ENCODE results near the gene DOCK2.

DOCK2 gene

DNA sequence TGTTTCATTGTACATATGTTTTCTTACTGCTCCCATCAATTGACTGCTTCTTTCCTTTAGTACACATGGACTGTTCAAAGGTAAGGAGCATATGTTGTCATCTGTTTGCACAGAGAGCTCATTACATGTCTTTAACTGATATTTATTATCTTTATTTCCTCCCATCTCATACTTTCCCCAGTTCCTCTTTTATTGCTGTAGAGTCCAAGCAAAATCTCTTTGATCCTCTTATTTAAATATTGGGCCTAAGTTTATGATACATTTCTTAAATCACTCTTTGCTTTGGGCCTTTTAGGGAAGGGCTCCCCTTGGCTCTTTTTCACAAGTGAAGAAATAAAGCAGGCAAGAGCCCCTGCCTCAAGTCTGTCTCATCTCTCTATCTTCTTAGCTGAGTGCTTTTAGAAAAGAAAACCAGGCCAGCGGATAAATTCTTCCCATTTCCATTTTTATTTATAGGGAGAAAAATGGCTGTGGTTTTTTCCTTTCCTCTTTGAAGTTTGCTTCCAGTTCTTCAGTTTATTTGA, 152.4 kb downstream of the DOCK2 start:
- H3K27me3 ChIP-seq (ENCODE audit: control insufficient read depth in 1 of 2, insufficient read depth in 2 of 2, low read length in 2 of 2), result no peaks in the 10 kb centered on the region
- H3K4me3 ChIP-seq (ENCODE audit: low read length in 2 of 2), result no peak overlapping the region
- H3K36me3 ChIP-seq (ENCODE audit: control insufficient read depth in 2 of 2, insufficient read depth in 2 of 2, low read length in 2 of 2), result no peaks in the 10 kb centered on the region
- no peak overlapping the region for H3K27ac ChIP-seq (ENCODE audit: low read length)
- no peaks in the 10 kb centered on the region for H3K9me3 ChIP-seq (ENCODE audit: control insufficient read depth in 2 of 2, low read length in 2 of 2)
- H3K4me1 ChIP-seq (ENCODE audit: control insufficient read depth, insufficient read depth, low read length), result no peaks in the 10 kb centered on the region
- H3K9ac ChIP-seq (ENCODE audit: low read length in 2 of 2), result no peak overlapping the region

DNA sequence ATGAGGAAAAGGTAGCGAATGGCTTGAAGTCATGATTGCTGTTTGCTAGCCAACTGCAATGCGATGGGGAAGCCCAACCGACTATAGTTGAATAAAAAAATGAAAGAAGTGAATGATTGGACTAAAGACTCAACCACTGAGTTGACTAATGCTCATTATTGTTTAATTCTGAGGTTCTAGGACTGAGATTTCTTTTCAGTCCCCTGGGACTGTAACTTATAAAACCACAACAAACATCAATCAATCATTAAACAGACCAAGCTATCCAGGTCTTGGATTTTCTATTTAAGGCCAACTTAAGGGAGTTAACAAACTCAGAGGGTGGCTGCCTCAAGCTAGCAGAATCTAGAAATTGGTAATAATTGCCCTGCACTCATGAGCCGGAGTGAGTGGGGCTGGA, 154.2 kb downstream of the DOCK2 start:
- H3K4me3 ChIP-seq (ENCODE audit: low read length in 2 of 2), result no peak overlapping the region
- H3K9ac ChIP-seq (ENCODE audit: low read length in 2 of 2), result no peak overlapping the region
- H3K9me3 ChIP-seq (ENCODE audit: control insufficient read depth in 2 of 2, low read length in 2 of 2), result no peaks in the 10 kb centered on the region
- H3K27ac ChIP-seq (ENCODE audit: low read length), result no peak overlapping the region
- H3K27me3 ChIP-seq (ENCODE audit: control insufficient read depth in 1 of 2, insufficient read depth in 2 of 2, low read length in 2 of 2), result no peaks in the 10 kb centered on the region
- H3K4me1 ChIP-seq (ENCODE audit: control insufficient read depth, insufficient read depth, low read length), result no peaks in the 10 kb centered on the region
- H3K36me3 ChIP-seq (ENCODE audit: control insufficient read depth in 2 of 2, insufficient read depth in 2 of 2, low read length in 2 of 2), result no peaks in the 10 kb centered on the region

DNA sequence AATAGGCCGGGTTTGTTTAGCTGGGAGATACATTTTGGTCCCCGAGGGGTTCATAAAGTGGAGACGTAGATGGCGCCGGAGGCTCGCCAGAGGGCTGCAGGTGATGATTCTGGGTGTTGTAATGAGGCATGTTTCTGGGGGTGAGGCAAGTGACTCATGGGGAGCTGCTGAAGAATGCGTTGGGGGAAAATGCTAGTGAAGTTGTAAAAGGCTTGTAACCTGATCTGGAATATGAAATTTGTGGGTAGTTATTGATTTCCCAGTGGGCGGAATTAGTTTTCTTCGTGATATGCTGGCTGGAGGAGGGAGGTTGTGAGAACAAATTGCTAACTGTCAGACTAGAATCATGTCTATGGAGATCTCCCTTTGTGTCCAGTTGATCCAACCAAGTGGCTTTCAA, 158.3 kb downstream of the DOCK2 start:
- no peaks in the 10 kb centered on the region for H3K9me3 ChIP-seq (ENCODE audit: control insufficient read depth in 2 of 2, low read length in 2 of 2)
- no peak overlapping the region for H3K27ac ChIP-seq (ENCODE audit: low read length)
- no peaks in the 10 kb centered on the region for H3K36me3 ChIP-seq (ENCODE audit: control insufficient read depth in 2 of 2, insufficient read depth in 2 of 2, low read length in 2 of 2)
- no peaks in the 10 kb centered on the region for H3K27me3 ChIP-seq (ENCODE audit: control insufficient read depth in 1 of 2, insufficient read depth in 2 of 2, low read length in 2 of 2)
- H3K4me3 ChIP-seq (ENCODE audit: low read length in 2 of 2), result no peak overlapping the region
- H3K4me1 ChIP-seq (ENCODE audit: control insufficient read depth, insufficient read depth, low read length), result no peaks in the 10 kb centered on the region
- no peak overlapping the region for H3K9ac ChIP-seq (ENCODE audit: low read length in 2 of 2)

DNA sequence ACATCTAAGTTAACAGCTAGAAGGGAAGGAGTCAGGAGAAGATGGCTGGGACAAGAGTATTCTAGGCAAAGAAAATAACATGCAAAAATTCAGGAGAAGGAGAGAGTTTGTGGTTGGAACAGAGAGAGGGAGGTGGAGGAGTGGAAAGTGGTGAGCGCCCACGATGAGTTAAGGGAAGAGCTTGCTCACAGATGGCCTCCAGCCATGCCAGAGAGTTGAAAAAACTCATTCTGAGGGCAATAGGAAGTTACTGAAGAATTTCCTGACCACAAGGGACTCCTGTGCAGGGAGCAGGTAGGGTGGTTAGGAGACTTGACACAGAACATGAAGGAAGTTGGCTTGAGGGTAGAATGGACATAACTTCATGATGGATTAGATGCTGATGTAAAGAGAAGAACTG, 159.7 kb downstream of the DOCK2 start:
- no peak overlapping the region for H3K27ac ChIP-seq (ENCODE audit: low read length)
- H3K4me1 ChIP-seq (ENCODE audit: control insufficient read depth, insufficient read depth, low read length), result no peaks in the 10 kb centered on the region
- H3K9me3 ChIP-seq (ENCODE audit: control insufficient read depth in 2 of 2, low read length in 2 of 2), result no peaks in the 10 kb centered on the region
- H3K4me3 ChIP-seq (ENCODE audit: low read length in 2 of 2), result no peak overlapping the region
- no peak overlapping the region for H3K9ac ChIP-seq (ENCODE audit: low read length in 2 of 2)
- H3K27me3 ChIP-seq (ENCODE audit: control insufficient read depth in 1 of 2, insufficient read depth in 2 of 2, low read length in 2 of 2), result no peaks in the 10 kb centered on the region
- H3K36me3 ChIP-seq (ENCODE audit: control insufficient read depth in 2 of 2, insufficient read depth in 2 of 2, low read length in 2 of 2), result no peaks in the 10 kb centered on the region

DNA sequence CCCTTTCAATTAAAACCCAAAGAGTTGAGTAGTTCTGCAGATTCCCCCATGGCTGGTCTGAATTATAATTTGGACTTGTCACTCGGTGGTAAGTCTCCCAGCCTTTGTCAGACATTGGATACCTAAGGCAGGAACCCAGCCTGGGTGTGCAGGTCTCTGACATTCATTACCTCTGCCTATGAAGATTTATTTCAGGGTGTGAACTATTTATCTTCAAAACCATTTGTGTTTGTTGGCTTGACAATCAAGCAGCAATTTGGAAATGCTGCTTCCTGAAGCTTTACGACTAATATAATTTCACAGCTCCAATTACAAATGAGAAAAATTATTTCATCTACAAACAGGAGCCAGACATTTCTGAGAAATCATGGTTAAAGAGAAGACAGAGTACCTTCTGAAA, 160.5 kb downstream of the DOCK2 start:
- Histone ChIP-seq H3K27me3 (ENCODE audit: control insufficient read depth in 1 of 2, insufficient read depth in 2 of 2, low read length in 2 of 2) (no peaks in the 10 kb centered on the region), H3K4me1 (ENCODE audit: control insufficient read depth, insufficient read depth, low read length) (no peaks in the 10 kb centered on the region), H3K36me3 (ENCODE audit: control insufficient read depth in 2 of 2, insufficient read depth in 2 of 2, low read length in 2 of 2) (no peaks in the 10 kb centered on the region), H3K27ac (ENCODE audit: low read length) (no peak overlapping the region), H3K9me3 (ENCODE audit: control insufficient read depth in 2 of 2, low read length in 2 of 2) (no peaks in the 10 kb centered on the region), H3K4me3 (ENCODE audit: low read length in 2 of 2) (no peak overlapping the region), H3K9ac (ENCODE audit: low read length in 2 of 2) (no peak overlapping the region)

DNA sequence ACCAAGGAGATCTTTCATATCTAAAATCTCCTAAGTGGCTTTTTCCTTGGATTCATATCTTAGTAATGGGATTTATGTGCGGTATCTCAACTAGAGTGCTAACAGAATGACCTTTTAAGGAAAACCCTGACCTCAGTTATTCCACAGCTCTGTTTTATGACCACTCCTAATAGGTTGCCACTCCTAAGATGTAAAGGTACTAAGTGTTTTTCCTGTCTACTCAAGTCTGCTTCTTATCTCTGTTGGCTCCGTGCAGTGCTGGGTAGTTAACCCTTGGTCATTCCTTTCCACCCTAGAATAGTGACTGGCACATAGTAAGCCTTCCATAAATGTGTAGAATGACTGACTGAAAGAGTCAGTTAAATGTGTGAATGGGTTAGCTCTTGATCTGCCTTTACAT, 161.4 kb downstream of the DOCK2 start:
- Histone ChIP-seq H3K4me3 (ENCODE audit: low read length in 2 of 2) (no peak overlapping the region), H3K27ac (ENCODE audit: low read length) (no peak overlapping the region), H3K4me1 (ENCODE audit: control insufficient read depth, insufficient read depth, low read length) (no peaks in the 10 kb centered on the region), H3K9ac (ENCODE audit: low read length in 2 of 2) (no peak overlapping the region), H3K36me3 (ENCODE audit: control insufficient read depth in 2 of 2, insufficient read depth in 2 of 2, low read length in 2 of 2) (no peaks in the 10 kb centered on the region), H3K9me3 (ENCODE audit: control insufficient read depth in 2 of 2, low read length in 2 of 2) (no peaks in the 10 kb centered on the region), H3K27me3 (ENCODE audit: control insufficient read depth in 1 of 2, insufficient read depth in 2 of 2, low read length in 2 of 2) (no peaks in the 10 kb centered on the region)

DNA sequence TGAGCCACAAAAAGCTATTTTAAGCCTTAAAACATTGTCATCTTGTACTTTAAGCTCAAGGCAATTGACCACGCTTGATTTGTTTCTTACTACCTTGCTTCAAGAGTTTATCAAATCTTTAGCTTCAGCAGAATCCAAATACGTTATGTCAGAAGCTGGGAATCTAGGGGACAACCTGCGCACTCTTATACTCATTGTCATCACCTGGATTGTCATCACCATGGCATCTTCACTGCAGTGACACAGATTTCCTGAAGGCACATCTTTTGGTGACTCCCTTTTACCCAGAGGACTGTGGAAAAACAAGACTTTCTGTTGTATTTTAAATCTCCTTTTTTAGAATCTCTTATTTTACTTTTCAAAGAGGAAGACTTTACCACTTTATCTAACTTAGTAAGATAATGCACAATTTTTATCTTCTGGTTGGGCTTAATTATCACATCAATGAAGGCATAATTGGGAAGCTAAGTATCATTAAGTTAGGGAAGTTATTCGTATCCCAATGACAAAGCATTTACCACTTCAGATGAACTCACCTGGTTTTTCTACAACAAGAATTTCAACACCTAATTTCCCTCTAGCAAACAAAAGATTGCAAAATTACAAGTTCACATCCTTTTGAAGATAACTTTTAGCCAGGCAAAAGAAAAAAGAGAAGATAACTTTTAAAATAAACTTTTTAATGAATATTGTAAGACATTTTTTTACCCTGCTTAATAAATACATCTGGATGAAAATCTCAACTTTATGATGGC, 162.0 kb downstream of the DOCK2 start:
- H3K4me3 ChIP-seq (ENCODE audit: low read length in 2 of 2), result no peak overlapping the region
- H3K9me3 ChIP-seq (ENCODE audit: control insufficient read depth in 2 of 2, low read length in 2 of 2), result no peaks in the 10 kb centered on the region
- H3K36me3 ChIP-seq (ENCODE audit: control insufficient read depth in 2 of 2, insufficient read depth in 2 of 2, low read length in 2 of 2), result no peaks in the 10 kb centered on the region
- H3K4me1 ChIP-seq (ENCODE audit: control insufficient read depth, insufficient read depth, low read length), result no peaks in the 10 kb centered on the region
- H3K27me3 ChIP-seq (ENCODE audit: control insufficient read depth in 1 of 2, insufficient read depth in 2 of 2, low read length in 2 of 2), result no peaks in the 10 kb centered on the region
- no peak overlapping the region for H3K27ac ChIP-seq (ENCODE audit: low read length)
- no peak overlapping the region for H3K9ac ChIP-seq (ENCODE audit: low read length in 2 of 2)

DNA sequence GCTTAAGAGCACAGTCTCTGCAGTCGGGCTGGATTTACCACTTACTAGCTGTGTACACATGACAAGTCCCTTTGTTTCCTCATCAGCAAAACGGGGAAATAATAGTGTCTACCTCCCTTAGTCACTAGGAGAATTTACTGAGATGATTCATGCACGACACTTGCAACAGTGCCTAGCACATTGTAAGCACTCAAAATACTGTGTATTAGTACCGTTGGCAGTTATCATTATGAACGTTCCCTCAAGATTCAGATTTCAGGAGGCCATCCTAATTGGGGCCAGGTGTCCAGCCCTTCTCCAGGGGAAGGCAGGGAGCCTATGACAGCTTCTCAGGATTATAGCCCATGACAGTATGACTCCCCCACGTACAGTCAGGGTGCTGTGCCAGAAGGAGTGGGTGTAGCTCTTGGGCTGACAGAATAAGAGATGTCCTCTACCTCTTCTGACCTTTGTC, 164.3 kb downstream of the DOCK2 start:
- no peaks in the 10 kb centered on the region for H3K9me3 ChIP-seq (ENCODE audit: control insufficient read depth in 2 of 2, low read length in 2 of 2)
- no peaks in the 10 kb centered on the region for H3K36me3 ChIP-seq (ENCODE audit: control insufficient read depth in 2 of 2, insufficient read depth in 2 of 2, low read length in 2 of 2)
- no peaks in the 10 kb centered on the region for H3K4me1 ChIP-seq (ENCODE audit: control insufficient read depth, insufficient read depth, low read length)
- H3K4me3 ChIP-seq (ENCODE audit: low read length in 2 of 2), result no peak overlapping the region
- no peak overlapping the region for H3K9ac ChIP-seq (ENCODE audit: low read length in 2 of 2)
- no peak overlapping the region for H3K27ac ChIP-seq (ENCODE audit: low read length)
- peaks cover 0 to 3% of the 10 kb centered on the region in 2 donors for H3K27me3 ChIP-seq (ENCODE audit: control insufficient read depth in 1 of 2, insufficient read depth in 2 of 2, low read length in 2 of 2)

DNA sequence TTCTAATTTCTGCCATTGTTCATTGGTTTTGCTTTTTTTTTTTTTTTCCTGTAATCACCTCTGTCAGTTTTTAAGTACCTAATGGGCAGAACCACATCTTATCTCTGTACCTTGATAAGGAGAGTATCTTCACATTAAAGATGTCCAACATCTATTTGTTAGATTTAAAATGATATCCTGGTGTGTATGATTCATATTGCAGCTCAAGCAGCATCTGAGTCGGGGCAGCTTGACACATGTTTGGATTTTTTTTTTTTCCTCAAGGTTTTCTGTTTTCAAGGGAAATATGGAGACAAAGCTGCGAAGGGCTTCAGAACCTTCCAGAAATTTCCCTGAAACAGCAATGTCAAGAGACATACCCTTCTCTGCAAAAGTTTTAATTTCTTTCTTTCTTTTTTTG, 164.7 kb downstream of the DOCK2 start:
- Histone ChIP-seq H3K4me3 (ENCODE audit: low read length in 2 of 2) (no peak overlapping the region), H3K27ac (ENCODE audit: low read length) (no peak overlapping the region), H3K9me3 (ENCODE audit: control insufficient read depth in 2 of 2, low read length in 2 of 2) (no peaks in the 10 kb centered on the region), H3K9ac (ENCODE audit: low read length in 2 of 2) (no peak overlapping the region), H3K36me3 (ENCODE audit: control insufficient read depth in 2 of 2, insufficient read depth in 2 of 2, low read length in 2 of 2) (no peaks in the 10 kb centered on the region), H3K27me3 (ENCODE audit: control insufficient read depth in 1 of 2, insufficient read depth in 2 of 2, low read length in 2 of 2) (peaks cover 0 to 3% of the 10 kb centered on the region in 2 donors), H3K4me1 (ENCODE audit: control insufficient read depth, insufficient read depth, low read length) (no peaks in the 10 kb centered on the region)

DNA sequence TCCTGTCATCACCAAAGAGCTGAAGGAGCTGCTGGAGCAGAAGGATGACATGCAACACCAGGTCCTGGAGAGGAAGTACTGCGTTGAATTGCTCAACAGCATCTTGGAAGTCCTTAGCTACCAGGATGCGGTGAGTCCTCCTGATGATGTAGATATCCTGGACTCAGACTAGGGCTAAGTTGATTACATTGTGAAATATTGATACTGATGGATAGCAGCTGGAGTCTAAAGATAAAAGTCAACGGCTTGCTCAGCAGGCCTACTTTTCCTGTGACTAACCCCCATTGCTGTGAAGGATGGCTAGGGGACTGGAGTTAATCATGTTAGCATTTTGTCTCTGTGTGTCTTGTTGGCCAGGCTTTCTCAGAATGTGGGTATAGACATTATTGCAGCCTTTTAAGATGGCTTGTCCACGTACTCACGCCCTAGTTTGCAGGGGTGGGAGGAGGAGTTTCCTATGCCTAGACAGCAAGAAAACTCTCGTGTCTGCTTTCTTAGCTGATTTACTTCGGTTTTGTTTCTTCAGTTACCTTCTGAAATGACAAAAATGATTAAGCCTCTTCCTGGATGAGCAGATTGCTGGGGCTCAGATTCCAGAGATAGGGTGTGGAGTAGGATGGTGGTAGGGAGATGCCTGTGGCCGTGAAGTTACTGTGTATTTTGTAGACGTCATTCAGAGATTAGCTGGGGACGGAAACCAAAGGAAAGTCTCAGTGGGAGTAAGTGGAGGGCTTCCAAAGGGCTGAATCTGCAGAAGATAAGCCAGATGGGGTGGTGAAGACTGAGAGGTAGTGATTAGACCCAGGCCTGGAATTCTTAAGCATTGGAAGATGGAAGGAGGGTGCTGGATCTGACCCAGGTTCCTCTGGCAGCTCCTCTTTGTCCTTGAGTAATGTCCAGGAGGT, 166.3 kb downstream of the DOCK2 start:
- peaks cover 0 to 3% of the 10 kb centered on the region in 2 donors for H3K27me3 ChIP-seq (ENCODE audit: control insufficient read depth in 1 of 2, insufficient read depth in 2 of 2, low read length in 2 of 2)
- H3K27ac ChIP-seq (ENCODE audit: low read length), result no peak overlapping the region
- no peaks in the 10 kb centered on the region for H3K36me3 ChIP-seq (ENCODE audit: control insufficient read depth in 2 of 2, insufficient read depth in 2 of 2, low read length in 2 of 2)
- H3K9me3 ChIP-seq (ENCODE audit: control insufficient read depth in 2 of 2, low read length in 2 of 2), result no peaks in the 10 kb centered on the region
- H3K4me1 ChIP-seq (ENCODE audit: control insufficient read depth, insufficient read depth, low read length), result no peaks in the 10 kb centered on the region
- H3K9ac ChIP-seq (ENCODE audit: low read length in 2 of 2), result no peak overlapping the region
- no peak overlapping the region for H3K4me3 ChIP-seq (ENCODE audit: low read length in 2 of 2)

Measured in stomach smooth muscle (tissue), 2 donors.